Fibroblast of skin of left biceps (primary cell): ENCODE measurements around the gene MRPL39.

Experiments used
- DNase-seq, 2 experiments: peaks; one replicate each; pipeline ENCODE4 v3.0.0-alpha.2; 2013; ENCODE audit warnings: low read depth in 2 of 2

The MRPL39 gene

DNA sequence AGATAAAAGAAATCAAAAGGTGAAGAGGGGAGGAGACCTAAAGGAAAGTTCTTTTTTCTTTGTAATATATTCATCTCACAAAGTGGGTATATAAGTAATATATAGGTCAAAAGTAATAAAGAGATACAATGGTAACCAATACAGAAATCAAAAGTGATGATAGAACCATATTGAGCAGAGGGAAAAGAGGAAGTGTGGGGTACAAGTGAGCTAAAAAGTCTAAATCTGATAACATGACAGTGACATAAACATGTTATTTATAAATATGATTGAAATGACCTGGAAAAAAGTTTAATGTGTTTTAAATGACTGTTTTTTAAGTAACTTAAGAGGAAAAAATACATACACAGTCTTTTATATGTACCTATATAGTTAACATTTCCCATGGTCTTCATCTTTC is 70.5 kb downstream of the MRPL39 start:
- DNase-seq, result no peak

DNA sequence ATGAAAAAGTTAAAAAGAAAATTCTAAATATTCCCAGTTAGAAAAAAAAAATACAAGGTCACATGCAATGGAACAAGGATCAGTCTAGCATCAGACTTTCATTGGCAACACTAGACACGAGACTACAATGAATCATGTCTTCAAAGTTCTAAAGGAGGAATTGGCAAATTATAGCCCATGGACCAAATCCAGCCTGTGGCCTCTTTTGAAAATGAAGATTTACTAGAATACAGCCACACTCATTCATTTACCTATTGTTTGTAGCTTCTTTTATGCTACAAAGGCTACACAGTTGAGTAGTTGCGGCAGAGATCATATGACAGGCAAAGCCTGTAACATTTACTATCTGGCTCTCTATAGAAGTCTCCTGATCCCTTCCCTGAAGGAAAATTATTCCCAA is 71.4 kb downstream of the MRPL39 start:
- no peak for DNase-seq
